ENCODE results near the gene COG4.
A peak's percentile ranks its signal among the peaks of the same experiment; 100 is the strongest.

COG4 gene

DNA sequence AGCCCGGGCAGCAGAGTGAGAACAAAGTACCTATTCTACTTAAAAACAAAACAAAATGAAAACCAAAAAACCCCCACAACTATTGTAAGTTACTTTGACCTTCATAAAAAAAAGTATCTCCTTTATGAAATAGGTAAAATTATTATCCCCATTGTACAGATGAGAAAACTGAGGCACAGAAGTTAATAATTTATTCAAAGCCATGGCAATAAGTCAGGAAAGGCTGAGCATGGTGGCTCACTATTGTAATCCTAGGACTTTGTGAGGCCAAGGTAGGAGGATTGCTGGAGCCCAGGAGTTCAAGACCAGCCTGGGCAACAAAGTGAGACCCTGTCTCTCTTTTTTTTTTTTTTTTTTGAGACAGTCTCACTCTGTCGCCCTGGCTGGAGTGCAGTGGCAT, 38.5 kb downstream of the COG4 start:
- H3K9me3 Mint-ChIP-seq = no peaks in the 10 kb centered on the region
- peaks cover 25% of the 10 kb centered on the region for H3K36me3 Mint-ChIP-seq (ENCODE audit: insufficient read depth)
- no peak for ATAC-seq (replicated peaks; ENCODE audit: extremely low read depth, poor library complexity, severe bottlenecking)
- H3K27me3 Mint-ChIP-seq = no peaks in the 10 kb centered on the region
- no peak overlapping the region for H3K4me3 Mint-ChIP-seq
- no peak overlapping the region for H3K27ac Mint-ChIP-seq (ENCODE audit: low read depth)
- H3K4me1 Mint-ChIP-seq = no peaks in the 10 kb centered on the region
- no peak for DNase-seq (ENCODE audit: low spot score in 2 of 2)

DNA sequence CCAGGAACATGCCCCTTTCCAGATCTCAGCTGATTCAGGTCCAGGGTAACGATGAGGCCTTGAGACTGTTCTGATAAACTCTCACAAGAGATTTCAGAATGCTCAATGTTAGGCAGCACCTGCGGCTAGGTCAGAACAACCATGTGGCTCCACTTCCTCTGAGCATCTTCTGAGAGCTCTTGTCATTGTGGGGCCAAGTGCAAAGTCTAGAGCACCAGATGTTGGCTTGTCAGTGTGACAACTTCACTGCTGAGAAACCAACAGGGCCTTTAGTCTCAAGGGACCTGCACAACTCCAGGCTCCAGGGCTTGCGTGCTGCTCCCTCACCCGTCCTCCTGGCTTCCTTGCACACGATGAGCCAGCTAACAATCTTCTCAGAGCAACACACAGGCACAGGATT, 39.9 kb downstream of the COG4 start:
- ATAC-seq (replicated peaks; ENCODE audit: extremely low read depth, poor library complexity, severe bottlenecking) = no peak
- no peak overlapping the region for H3K4me3 Mint-ChIP-seq
- no peaks in the 10 kb centered on the region for H3K9me3 Mint-ChIP-seq
- DNase-seq (ENCODE audit: low spot score in 2 of 2) = no peak
- H3K27me3 Mint-ChIP-seq = no peaks in the 10 kb centered on the region
- H3K4me1 Mint-ChIP-seq = no peaks in the 10 kb centered on the region
- H3K27ac Mint-ChIP-seq (ENCODE audit: low read depth) = no peak overlapping the region
- H3K36me3 Mint-ChIP-seq (ENCODE audit: insufficient read depth) = peaks cover 20% of the 10 kb centered on the region

DNA sequence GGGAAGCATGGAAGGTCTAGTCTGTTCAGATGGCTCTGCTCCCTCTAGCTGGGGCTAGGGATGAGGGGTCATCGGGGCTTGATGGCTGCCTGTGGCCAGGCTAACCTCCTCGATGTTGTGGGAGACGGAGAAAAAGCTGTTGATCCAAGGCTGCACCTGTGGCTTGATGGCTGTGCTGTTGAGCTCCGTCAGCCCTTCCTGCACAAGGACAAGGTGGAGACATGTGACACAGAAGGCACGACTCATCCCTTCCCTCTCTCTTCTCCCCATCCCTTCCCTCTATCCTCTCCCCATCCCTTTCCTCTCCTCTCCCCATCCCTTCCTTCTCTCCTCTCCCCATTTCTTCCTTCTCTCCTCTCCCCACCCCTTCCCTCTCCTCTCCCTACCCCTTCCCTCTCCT, 40.7 kb downstream of the COG4 start:
- ATAC-seq (replicated peaks; ENCODE audit: extremely low read depth, poor library complexity, severe bottlenecking) = no peak
- H3K27me3 Mint-ChIP-seq = no peaks in the 10 kb centered on the region
- peaks cover 18% of the 10 kb centered on the region for H3K36me3 Mint-ChIP-seq (ENCODE audit: insufficient read depth)
- H3K4me3 Mint-ChIP-seq = no peak overlapping the region
- no peaks in the 10 kb centered on the region for H3K4me1 Mint-ChIP-seq
- no peaks in the 10 kb centered on the region for H3K9me3 Mint-ChIP-seq
- DNase-seq (ENCODE audit: low spot score in 2 of 2) = no peak
- no peak overlapping the region for H3K27ac Mint-ChIP-seq (ENCODE audit: low read depth)

GRCh38 chr16:70481929-70482536, 41.3 kb downstream of the COG4 start:
- H3K27ac Mint-ChIP-seq (ENCODE audit: low read depth) = no peak overlapping the region
- no peak overlapping the region for H3K4me3 Mint-ChIP-seq
- no peaks in the 10 kb centered on the region for H3K27me3 Mint-ChIP-seq
- H3K36me3 Mint-ChIP-seq (ENCODE audit: insufficient read depth) = peaks cover 18% of the 10 kb centered on the region
- DNase-seq (ENCODE audit: low spot score in 2 of 2) (no peak), ATAC-seq (replicated peaks; ENCODE audit: extremely low read depth, poor library complexity, severe bottlenecking) (no peak)
- no peaks in the 10 kb centered on the region for H3K9me3 Mint-ChIP-seq
- no peaks in the 10 kb centered on the region for H3K4me1 Mint-ChIP-seq

- Mint-ChIP-seq H3K4me3 (no peak overlapping the region), H3K27me3 (no peaks in the 10 kb centered on the region), H3K9me3 (no peaks in the 10 kb centered on the region), H3K4me1 (no peaks in the 10 kb centered on the region), H3K27ac (ENCODE audit: low read depth) (peak overlapping the region; percentile 41), H3K36me3 (ENCODE audit: insufficient read depth) (peaks cover 7% of the 10 kb centered on the region)
- ATAC-seq (replicated peaks; ENCODE audit: extremely low read depth, poor library complexity, severe bottlenecking) = no peak
- DNase-seq (ENCODE audit: low spot score in 2 of 2) = no peak
Observed at GRCh38 chr16:70480127-70481105, 42.9 kb downstream of the COG4 start.

- no peak overlapping the region for H3K4me3 Mint-ChIP-seq
- no peak for ATAC-seq (replicated peaks; ENCODE audit: extremely low read depth, poor library complexity, severe bottlenecking)
- H3K36me3 Mint-ChIP-seq (ENCODE audit: insufficient read depth) = peaks cover 5% of the 10 kb centered on the region
- H3K27ac Mint-ChIP-seq (ENCODE audit: low read depth) = no peak overlapping the region
- H3K27me3 Mint-ChIP-seq = no peaks in the 10 kb centered on the region
- no peak for DNase-seq (ENCODE audit: low spot score in 2 of 2)
- no peaks in the 10 kb centered on the region for H3K9me3 Mint-ChIP-seq
- peaks cover under 1% of the 10 kb centered on the region for H3K4me1 Mint-ChIP-seq
Observed at GRCh38 chr16:70478912-70479341, 44.4 kb downstream of the COG4 start.

DNA sequence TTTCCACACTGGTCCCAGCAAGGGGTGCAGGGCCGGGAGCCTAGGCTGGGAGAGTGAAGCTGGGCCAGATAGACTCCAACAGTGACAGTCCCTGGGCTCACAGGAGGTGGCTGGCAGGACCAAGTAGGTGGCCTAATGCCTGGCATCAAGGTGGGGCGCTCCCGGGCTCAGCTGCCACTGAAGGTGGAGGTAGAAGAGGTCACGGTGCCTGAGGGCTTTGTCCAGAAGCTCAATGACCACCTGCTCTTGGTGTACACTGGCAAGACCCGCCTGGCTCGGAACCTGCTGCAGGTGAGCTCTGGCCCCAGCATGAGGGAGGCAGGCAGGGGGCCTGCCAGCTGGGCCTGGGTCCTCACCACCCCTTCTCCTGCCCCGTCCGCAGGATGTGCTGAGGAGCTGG, 45.2 kb downstream of the COG4 start:
- H3K27me3 Mint-ChIP-seq = no peaks in the 10 kb centered on the region
- H3K36me3 Mint-ChIP-seq (ENCODE audit: insufficient read depth) = peaks cover 5% of the 10 kb centered on the region
- H3K4me3 Mint-ChIP-seq = no peak overlapping the region
- peak overlapping the region; percentile 51 for H3K27ac Mint-ChIP-seq (ENCODE audit: low read depth)
- no peak for ATAC-seq (replicated peaks; ENCODE audit: extremely low read depth, poor library complexity, severe bottlenecking)
- no peaks in the 10 kb centered on the region for H3K9me3 Mint-ChIP-seq
- no peak for DNase-seq (ENCODE audit: low spot score in 2 of 2)
- H3K4me1 Mint-ChIP-seq = peaks cover 4% of the 10 kb centered on the region

DNA sequence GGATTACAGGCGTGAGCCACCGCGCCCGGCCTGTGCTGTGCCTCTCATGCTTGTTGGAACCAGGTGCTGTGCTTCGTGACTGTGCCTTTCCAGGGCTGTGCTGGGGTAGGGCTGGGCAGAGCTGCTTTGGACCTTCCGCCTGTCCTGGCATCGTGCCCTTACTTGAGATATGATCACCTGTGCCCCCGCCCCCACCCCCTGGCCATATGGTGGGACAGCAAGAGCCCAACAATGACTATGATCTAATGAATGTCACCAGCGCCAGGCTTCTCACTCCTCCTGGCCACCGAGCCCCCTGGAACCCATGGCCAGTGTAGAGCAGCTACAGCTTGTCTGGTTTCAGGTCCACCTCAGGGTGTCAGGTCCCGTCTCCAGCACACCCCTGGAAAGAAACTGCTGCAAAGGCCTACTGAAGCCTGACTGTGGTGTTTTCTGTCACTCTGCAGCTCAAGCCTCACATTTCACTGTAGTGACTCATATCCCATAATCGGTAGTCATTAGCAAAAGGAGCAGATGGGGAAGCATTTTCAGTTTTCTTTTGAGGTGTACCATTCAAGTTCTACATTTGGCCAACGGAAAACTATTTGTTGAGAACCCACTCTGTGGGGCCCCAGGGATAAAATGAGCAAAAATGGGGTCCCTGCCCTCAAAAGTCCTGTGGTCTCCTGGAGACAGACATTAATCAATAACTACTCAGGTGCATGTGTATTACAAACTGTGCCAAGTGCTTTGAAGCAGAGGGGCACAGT, 46.9 kb downstream of the COG4 start:
- no peak for DNase-seq (ENCODE audit: low spot score in 2 of 2)
- Mint-ChIP-seq H3K27ac (ENCODE audit: low read depth) (peak overlapping the region; percentile 75), H3K36me3 (ENCODE audit: insufficient read depth) (peaks cover 5% of the 10 kb centered on the region), H3K4me1 (peaks cover 4% of the 10 kb centered on the region), H3K27me3 (no peaks in the 10 kb centered on the region), H3K4me3 (no peak overlapping the region), H3K9me3 (no peaks in the 10 kb centered on the region)
- peak; percentile 43 for ATAC-seq (replicated peaks; ENCODE audit: extremely low read depth, poor library complexity, severe bottlenecking)

DNA sequence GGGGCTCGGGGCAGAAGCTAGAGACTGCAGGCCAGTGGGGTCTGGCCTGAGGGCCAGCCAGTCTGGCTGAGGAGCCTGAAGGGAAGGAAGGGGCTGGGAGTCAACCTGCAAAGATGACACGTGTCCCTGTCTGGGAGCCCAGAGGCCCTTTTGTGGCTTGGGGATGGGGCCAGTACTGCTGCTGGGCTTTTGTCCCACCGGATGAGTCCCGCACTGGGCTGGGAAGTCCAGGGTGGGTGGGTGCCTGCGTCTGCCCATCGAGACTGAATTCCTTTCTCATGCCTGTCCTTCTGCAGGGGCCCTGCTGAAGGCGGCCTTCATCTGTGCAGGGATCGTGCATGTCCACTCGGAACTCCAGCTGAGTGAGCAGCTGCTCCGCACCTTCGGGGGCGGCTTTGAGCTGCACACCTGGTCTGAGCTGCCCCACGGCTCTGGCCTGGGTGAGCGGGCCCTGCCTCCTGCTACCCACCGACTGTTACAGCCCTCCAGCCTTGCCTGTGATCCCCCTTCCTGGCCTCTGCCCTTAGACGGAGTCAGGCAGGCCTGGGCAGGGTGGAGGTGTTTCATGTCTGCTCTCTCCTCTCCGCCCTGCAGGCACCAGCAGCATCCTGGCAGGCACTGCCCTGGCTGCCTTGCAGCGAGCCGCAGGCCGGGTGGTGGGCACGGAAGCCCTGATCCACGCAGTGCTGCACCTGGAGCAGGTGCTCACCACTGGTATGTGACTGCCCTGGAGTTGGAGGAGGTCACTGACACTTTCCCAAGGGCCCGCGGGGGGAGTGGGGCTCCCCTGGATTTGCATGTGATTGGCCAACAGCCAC, 48.1 kb downstream of the COG4 start:
- Mint-ChIP-seq H3K27me3 (no peaks in the 10 kb centered on the region), H3K4me3 (no peak overlapping the region), H3K27ac (ENCODE audit: low read depth) (no peak overlapping the region), H3K9me3 (no peaks in the 10 kb centered on the region), H3K4me1 (peaks cover 4% of the 10 kb centered on the region), H3K36me3 (ENCODE audit: insufficient read depth) (peaks cover 3% of the 10 kb centered on the region)
- no peak for ATAC-seq (replicated peaks; ENCODE audit: extremely low read depth, poor library complexity, severe bottlenecking)
- DNase-seq (ENCODE audit: low spot score in 2 of 2) = no peak

DNA sequence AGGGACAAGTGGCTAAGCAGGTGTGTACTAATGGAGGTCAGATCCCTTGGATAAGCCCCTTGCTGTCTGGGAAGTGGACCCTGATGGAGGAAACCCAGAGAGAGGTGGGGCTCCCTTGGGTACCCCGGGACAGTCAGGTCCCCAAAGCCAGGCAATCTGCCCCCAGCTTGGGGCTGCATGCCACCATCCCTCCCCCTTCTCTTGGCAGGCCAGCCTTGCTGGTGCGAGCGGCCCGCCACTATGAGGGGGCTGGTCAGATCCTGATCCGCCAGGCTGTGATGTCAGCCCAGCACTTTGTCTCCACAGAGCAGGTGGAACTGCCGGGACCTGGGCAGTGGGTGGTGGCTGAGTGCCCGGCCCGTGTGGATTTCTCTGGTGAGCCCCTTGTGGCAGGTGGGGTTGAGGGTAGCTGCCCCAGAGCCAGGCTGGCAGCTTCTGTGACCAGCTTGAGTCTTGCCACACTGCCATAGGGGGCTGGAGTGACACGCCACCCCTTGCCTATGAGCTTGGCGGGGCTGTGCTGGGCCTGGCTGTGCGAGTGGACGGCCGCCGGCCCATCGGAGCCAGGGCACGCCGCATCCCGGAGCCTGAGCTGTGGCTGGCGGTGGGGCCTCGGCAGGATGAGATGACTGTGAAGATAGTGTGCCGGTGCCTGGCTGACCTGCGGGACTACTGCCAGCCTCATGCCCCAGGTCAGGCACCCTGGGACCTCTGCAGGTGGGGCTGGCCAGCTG, 48.9 kb downstream of the COG4 start:
- Mint-ChIP-seq H3K27me3 (no peaks in the 10 kb centered on the region), H3K4me1 (peaks cover 4% of the 10 kb centered on the region), H3K36me3 (ENCODE audit: insufficient read depth) (peaks cover 3% of the 10 kb centered on the region), H3K27ac (ENCODE audit: low read depth) (no peak overlapping the region), H3K9me3 (no peaks in the 10 kb centered on the region), H3K4me3 (no peak overlapping the region)
- no peak for DNase-seq (ENCODE audit: low spot score in 2 of 2)
- ATAC-seq (replicated peaks; ENCODE audit: extremely low read depth, poor library complexity, severe bottlenecking) = no peak

DNA sequence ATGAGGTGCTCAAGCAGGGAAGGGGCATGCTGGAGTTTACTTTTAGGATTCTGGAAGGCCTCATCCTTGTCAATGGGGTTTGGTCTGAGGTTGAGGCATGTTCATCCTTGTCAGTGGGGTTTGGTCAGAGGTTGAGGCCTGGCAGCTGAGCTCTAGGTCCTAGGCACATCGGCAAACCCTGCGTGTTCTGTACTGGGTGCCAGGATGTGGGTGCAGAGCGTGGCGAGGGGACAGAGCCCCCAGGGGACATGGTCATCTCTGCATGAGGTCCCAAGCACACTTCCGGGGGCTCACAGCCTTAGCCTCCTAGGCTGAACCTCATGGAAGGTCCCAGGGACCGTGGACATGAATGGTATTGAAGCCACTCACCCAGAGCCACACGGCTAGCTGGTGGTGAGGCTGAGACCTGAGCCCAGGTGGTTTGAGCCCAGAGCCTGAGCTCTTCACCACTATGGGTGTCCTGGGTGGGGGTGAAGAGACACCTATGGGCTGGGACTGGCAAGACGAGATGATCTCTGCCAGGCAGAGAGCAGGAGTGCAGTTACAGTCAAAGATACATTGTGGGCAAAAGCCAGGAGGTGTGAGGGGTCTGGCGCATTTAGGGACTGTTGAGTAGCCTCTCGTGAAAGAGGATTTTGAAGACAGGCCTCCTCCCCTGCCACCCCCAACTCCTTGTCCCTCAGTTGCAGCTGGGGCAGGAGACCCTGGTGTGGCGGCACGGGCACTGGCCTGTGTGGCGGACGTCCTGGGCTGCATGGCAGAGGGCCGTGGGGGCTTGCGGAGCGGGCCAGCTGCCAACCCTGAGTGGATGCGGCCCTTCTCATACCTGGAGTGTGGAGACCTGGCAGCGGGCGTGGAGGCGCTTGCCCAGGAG, 49.7 kb downstream of the COG4 start:
- no peak overlapping the region for H3K4me3 Mint-ChIP-seq
- no peak for DNase-seq (ENCODE audit: low spot score in 2 of 2)
- H3K27ac Mint-ChIP-seq (ENCODE audit: low read depth) = no peak overlapping the region
- no peaks in the 10 kb centered on the region for H3K9me3 Mint-ChIP-seq
- peaks cover 3% of the 10 kb centered on the region for H3K36me3 Mint-ChIP-seq (ENCODE audit: insufficient read depth)
- ATAC-seq (replicated peaks; ENCODE audit: extremely low read depth, poor library complexity, severe bottlenecking) = no peak
- peaks cover 4% of the 10 kb centered on the region for H3K4me1 Mint-ChIP-seq
- no peaks in the 10 kb centered on the region for H3K27me3 Mint-ChIP-seq

Data from central memory CD8-positive, alpha-beta T cell (primary cell).